Fibroblast of mammary gland (primary cell): ENCODE data around the gene PSIP1.

Experiments used
- DNase-seq: peaks from one replicate; pipeline ENCODE4 v3.0.0-alpha.2; 2010; ENCODE audit warnings: low read depth
- H3K4me3 ChIP-seq: 2 replicates; pipeline ENCODE4 v1.5.1; 2011; ENCODE audit warnings: low read depth, mild to moderate bottlenecking, low read length, moderate library complexity; ENCODE audit not compliant: control insufficient read depth
- CTCF ChIP-seq: conservative IDR thresholded peaks from 2 replicates; pipeline ENCODE4 v1.5.1; 2011; ENCODE audit warnings: low read depth, low read length, inconsistent platforms; ENCODE audit not compliant: control insufficient read depth, insufficient read depth

PSIP1 gene

GRCh38 chr9:15422372-15423230, 88.2 kb downstream of the PSIP1 start, which contains the start of gene SNAPC3:
TSS of gene SNAPC3 (plus strand) at chr9:15422876. CDS start at chr9:15422880, 4 bp downstream.
- H3K4me3 ChIP-seq = peak within 1 kb of the TSS; percentile 98
- no peak for TF ChIP-seq CTCF
- peak; percentile 92 for DNase-seq

- H3K4me3 ChIP-seq = peak overlapping the region; percentile 98
- no peak for DNase-seq
- no peak for TF ChIP-seq CTCF
These were observed 88.8 kb downstream of the PSIP1 start for GRCh38 chr9:15421990-15422371.

GRCh38 chr9:15421532-15421931, 89.2 kb downstream of the PSIP1 start:
- DNase-seq = no peak
- TF ChIP-seq CTCF = no peak
- no peak overlapping the region for H3K4me3 ChIP-seq

- TF ChIP-seq CTCF = no peak
- no peak for DNase-seq
- H3K4me3 ChIP-seq = no peak overlapping the region
These were observed 90.0 kb downstream of the PSIP1 start for GRCh38 chr9:15420796-15421195.

GRCh38 chr9:15417626-15418025, 93.1 kb downstream of the PSIP1 start:
- DNase-seq = no peak
- TF ChIP-seq CTCF = no peak
- H3K4me3 ChIP-seq = no peak overlapping the region

- DNase-seq = peak; percentile 65
- no peak overlapping the region for H3K4me3 ChIP-seq
- peak; percentile 47 for TF ChIP-seq CTCF
These were observed 93.9 kb downstream of the PSIP1 start for GRCh38 chr9:15416880-15417279.
